Stimulated activated CD4-positive, alpha-beta T cell treated with anti-CD3 and anti-CD28 coated beads, Interleukin-1b, Interleukin-23, amount 100 ng/mL, for 1 hour (primary cell): ENCODE measurements around the gene JPH3.
"Not testable (repeated sequence)": the region's sequence is repeated elsewhere in the genome, so short reads cannot be mapped to it uniquely, and the experiment has no call there.

Experiments
- DNase-seq, 2 donors: peaks; one replicate each; pipeline ENCODE4 v3.0.0-alpha.2; 2020; ENCODE audit warnings: low read depth in 2 of 2

Gene JPH3

DNA sequence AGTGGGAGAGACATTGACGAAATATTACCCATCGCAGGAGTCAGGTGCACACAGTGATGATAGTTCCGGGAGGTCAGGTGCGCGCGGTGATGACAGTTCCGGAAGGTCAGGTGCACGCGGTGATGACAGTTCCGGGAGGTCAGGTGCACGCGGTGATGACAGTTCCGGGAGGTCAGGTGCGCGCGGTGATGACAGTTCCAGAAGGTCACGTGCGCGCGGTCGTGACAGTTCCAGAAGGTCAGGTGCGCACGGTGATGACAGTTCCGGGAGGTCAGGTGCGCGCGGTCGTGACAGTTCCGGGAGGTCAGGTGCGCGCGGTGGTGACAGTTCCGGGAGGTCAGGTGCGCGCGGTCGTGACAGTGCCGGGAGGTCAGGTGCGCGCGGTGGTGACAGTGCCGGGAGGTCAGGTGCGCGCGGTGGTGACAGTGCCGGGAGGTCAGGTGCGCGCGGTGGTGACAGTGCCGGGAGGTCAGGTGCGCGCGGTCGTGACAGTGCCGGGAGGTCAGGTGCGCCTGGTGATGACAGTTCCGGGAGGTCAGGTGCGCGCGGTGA, 78.8 kb downstream of the JPH3 start:
- not testable (repeated sequence) for DNase-seq

DNA sequence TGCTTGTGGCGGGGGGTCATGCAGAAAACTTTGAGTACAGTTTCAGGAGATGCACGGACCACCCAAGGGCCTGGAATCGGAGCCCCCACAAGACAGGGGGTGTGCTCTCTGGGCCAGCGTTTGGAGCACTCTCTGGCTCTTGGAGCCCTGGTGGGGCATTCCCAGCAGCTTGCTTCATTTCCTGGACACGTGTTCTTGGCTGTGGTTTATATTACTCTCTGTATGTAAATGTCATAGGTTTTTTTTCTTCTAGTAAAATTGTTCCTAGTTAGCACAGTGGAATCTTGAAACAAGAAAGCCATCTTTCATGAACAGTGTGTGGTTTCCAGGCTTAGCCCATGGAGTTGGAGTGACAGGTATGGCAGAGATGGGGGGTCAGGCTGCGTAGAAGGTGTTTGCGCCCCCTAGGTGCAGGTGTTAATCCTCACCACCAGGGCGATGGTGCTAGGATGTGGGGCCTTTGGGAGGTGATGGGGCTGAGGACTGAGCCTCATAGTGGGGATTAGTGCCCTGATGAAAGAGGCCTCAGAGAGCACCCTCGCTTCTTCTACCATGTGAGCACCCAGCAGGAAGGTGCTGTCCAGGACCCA, 79.8 kb downstream of the JPH3 start:
- no peak for DNase-seq

DNA sequence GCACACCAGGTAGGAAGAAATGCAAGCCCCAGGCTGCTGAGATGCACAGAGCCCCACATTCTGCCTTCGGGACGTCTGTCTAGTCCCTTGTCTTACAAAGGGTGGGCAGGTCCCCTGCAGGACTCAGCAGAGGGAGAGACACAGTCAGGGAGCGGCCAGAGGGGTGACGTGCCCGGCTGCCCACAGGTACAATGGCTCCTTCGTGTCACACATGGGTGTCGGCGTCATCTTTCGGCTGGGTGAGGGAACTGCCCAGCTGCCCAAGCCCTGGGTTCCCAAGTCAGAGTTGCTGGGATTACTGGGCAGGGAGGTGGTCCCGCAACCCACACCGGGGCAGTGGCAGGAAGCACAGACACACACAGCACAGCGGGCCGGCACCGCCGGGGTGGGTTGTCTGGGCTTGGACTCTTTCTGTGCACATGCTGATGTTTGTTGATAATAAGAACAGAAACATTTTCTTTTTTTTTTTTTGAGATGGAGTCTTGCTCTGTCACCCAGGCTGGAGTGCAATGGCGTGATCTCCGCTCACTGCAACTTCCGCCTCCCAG, 80.6 kb downstream of the JPH3 start:
- no peak for DNase-seq

GRCh38 chr16:87684106-87684677, 81.9 kb downstream of the JPH3 start:
- DNase-seq, result no peak

DNA sequence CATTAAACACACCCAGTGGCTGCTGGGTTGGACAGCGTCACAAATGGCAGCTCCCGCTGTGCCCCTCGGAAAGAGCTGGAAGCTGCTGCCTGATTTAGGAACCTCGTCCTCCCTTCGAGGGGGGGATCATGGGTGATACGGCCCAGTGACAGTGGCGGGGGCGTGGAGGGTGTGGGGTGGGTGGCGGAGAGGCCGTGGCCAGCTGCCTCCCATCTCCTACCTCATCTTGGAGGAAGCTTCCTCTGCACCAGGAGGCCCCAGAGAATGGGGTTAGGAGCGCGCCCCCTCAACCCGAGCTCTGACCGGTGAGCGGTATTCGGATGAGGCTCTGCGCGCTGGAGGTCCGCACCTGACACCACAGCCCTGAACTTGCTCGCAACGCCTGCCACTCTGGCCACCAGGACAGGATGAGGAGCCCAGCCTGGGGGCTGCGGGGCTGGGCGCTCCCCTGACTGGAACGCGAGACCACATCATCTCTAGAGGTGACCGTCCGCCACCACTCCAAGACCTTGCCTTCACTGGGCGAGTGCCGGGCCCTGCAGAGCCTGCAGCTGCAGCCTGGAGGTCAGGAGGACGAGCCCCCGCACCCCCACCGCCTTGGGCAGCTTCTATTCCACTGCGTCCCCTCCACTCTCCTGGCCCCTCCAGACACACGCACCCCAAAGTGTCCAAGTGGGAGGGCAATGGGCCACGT, 82.5 kb downstream of the JPH3 start:
- no peak for DNase-seq

GRCh38 chr16:87685405-87685755, 83.1 kb downstream of the JPH3 start:
- no peak for DNase-seq

DNA sequence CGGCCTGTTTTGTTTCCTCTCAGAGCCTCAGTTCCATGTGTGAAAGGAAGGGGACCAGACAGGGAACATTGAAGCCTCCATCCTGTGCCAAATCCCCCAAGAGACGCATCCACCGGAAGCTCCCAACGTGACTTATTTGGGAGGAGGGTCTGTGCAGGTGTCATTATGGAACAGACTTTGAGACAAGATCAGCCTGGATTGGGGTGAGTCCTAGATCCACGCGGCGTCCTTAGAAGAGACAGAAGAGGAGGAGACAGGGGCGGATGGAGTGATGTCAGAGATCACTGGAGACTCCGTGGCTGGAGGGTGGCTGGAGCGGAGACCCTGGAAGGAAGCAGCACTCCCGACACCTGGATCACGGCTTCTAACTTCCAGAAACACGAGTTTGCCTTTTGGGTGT, 83.5 kb downstream of the JPH3 start:
- no peak for DNase-seq

- DNase-seq, result no peak
These were observed 84.4 kb downstream of the JPH3 start for GRCh38 chr16:87686697-87687096.

DNA sequence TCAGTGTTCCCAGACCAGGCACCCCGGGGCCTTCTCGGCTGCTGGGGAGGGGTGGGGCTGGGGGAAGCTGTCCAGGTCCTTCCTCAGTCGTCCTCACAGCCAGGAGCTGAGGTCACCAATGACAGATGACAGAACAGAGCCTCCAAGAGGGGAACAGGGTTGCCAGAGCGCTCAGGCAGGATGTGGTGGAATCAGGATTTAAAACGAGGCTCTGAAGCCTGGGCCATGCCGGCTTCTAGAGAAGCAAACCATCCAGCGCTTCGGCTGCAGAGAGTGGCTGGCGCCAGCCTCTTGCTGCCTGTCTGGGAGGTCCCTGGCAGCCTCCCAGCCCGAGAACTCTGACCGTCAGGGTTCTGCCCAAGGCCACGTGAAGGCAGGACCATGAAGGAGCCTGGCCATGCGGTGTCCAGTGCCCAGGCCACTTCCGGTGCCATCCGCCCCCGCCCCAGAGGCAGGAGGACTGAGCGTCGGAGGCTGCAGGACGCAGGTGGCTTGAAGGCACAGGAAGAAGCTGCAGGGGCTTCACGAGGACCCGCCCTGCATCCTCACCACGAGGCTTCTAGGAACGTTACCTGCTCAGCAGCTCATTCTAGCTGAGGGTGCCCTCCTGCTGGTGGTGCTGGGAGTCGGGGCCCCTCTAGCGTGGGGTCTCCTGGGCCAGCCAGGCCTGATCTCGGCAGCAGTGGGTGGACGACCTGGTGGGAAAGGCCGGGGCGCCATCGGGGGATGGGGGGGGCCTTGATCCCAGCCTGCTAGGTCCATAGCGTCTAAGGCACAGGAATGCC, 85.0 kb downstream of the JPH3 start:
- no peak for DNase-seq

DNA sequence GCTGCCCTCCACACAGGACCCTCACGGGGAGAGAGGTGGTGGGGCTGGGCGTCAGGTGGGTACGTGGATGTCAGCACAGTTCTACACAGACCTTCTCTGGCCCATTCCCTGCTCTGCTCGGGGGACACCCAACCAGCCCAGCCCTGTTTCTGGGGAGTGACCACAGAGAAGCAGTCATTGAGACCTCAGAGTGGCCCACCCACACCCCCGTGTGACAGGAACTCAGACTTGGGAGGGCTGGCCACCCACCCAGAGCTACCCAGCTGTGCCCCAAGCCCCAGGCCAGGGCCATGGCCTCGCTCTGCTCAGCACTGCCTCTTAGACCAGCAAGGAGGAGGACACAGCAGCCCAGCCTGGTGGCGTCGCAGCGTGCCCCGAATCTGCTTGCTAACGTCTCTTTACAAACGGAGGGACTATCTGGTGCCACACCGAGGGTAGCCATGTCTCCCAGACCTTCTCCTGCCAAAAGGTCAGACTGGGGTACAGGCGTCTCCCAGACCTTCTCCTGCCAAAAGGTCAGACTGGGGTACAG, 85.8 kb downstream of the JPH3 start:
- no peak for DNase-seq

GRCh38 chr16:87688876-87689815, 86.8 kb downstream of the JPH3 start:
- DNase-seq, result no peak

DNA sequence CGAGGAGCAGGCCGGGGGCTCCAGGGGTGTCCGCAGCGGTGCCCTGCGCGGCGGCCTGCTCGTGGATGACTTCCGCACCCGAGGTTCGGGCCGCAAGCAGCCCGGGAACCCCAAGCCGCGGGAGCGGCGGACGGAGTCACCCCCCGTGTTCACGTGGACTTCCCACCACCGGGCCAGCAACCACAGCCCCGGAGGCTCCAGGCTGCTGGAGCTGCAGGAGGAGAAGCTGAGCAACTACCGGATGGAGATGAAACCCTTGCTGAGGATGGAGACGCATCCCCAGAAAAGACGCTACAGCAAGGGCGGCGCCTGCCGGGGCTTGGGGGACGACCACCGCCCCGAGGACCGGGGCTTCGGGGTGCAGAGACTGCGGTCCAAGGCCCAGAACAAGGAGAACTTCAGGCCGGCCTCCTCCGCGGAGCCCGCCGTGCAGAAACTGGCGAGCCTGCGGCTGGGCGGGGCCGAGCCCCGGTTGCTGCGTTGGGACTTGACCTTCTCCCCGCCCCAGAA, 87.7 kb downstream of the JPH3 start:
- DNase-seq, result no peak

DNA sequence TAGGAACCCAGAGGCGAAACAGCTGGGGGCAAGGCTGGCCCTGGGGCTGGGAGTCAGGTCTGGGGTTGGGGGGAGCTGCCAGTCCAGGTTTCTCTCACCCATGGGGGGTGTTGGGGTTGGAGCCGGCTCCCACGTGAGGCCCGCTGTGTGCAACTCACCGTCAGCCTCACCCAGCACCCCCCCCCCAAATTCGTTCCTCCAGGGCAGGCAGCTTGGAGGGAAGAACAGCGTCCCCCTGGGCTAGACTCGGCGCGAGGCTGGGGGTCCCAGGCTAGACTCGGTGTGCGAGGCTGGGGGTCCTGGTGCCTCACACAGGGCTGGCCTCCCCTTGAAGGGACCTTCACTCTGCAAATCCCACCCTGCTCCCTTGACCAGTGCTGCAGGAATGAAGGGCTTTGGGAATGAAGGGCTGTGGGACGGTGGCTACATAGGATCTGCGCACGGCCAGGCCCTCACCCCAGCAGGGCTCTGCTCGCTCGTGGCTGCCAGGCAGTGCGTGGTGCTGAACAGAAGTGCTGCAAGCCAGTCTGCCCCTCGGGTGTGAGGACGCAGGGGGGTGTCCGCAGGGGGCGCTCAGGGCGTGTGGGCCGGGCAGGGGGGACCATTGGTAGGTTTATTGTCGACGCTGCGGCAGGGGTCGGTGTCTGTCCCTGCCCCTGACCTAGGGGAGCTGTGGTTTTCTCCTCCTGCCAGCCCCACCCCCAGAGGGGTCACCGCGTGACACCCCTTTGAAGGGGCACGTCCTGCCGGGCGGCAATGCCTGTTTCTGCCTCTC, 88.8 kb downstream of the JPH3 start:
- DNase-seq, result no peak

DNA sequence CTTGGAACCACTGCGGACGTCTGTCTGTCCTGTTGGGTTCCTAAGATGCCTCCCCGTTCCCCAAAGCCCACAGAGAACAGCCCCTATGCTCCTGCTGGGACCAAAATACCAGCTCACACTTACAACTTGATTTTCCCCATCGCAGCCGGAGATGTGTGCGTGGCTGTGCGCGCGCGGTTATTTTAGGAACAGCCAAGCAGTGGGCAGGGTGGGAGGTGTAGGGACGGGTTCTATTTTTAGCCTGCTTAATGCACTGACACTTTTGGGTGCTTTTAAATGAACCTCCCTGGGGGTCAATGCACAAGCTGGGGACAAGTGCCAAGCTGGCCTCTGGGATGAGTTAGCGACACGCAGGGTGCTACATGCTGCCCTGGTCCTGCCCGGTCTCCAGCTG, 89.4 kb downstream of the JPH3 start:
- no peak for DNase-seq

DNA sequence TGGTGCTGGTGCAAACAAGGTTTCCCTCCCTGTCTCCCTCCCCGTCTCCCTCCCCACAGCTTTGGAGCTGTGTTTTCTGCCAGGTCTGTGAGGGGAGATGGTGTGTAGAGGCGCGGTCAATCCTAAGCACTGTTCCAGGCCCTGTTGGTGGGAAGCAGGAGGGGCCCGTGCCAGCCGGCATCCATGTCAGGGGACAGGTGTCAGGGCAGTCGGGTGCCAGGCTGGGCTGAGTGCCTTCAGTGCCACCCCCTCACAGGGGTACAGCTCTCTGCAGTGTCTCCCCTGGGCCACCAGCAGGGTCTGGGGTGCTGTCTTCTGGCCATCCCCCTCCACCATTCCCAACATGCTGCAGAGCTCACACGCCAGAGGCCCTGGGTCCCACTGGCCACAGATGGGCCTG, 89.9 kb downstream of the JPH3 start:
- no peak for DNase-seq

- DNase-seq, result no peak
These were observed 90.4 kb downstream of the JPH3 start for GRCh38 chr16:87692756-87693155.

DNA sequence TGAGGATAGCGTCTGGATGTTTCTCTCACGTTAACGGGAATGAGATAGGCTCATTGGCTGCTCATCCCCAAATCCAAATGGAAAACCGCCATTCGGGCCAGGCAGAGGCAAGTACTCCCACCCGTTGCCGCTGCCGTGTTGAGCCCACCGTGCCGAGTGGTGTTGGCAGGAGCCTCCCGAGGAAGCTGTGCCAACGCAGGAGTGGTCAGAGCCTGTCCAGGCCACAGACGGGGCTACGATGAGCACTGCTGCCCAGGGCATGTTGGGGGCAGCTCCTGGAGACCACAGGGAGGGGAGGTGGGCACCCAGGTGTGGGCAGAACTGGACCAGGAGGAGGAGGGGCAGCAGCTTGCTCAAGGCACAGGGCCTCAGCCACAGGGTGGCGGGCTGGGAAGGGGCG, 91.5 kb downstream of the JPH3 start:
- DNase-seq, result no peak

DNA sequence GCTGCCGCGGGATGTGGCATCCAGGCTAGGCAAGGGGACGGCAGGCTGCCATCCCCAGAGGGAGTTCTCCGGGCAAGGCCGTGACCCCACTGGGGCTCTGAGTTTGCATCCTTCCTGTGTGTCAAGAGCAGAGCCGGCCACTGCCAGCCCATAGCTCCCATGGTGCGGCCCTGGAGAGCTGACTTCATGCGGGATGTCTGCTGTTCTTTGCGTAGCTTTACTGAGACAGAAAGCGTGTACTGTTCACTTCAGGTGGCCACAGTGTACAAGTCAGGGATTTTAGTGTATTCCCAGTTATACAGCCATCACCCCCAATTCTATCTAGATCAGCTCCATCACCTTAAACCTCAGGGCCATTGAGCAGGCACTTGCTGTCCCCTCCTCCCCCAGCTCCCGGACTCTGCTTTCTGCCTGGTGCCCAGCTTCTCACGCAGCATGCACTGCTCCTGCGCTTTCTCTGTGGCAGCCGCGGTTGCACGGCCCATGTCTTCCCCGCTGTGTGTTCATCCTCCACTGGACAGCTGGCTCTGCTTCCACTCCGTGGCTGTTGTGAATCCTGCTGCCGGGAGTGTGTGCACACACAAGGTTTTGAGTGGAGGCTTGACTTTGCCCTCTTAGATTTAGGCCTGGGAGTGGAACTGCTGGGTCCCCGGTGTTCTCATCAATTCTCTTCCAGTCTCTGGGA, 92.3 kb downstream of the JPH3 start:
- no peak for DNase-seq

DNA sequence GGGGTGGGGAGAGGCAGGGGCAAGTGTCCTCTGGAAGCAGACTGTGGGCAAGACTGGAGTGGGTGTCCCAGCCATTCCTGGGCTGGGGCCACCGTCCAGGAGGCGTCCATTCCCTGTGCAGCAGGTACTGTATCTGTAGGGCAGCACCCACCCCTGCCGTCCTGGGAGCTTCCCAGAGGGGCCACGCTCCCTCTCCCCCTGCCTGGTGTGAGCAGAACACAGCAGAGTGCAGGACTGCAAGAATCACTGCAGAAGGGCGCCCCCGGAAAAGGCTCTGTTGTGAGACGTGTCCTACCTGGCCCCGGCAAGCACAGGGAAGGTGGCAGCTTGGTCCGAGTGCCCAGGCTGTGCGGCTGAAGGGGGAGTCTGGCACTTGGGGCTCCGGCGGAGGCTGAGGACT, 93.2 kb downstream of the JPH3 start:
- no peak for DNase-seq
